Keratinocyte (primary cell): ENCODE results near the gene PCARE. TPM values are rescaled to one million over a fixed set of nuclear protein-coding genes. Genes with fewer than 3 reads are reported as not detected.

Experiments used
- DNase-seq: peaks from one replicate; pipeline ENCODE4 v3.0.0-alpha.2; 2011; ENCODE audit warnings: low read depth, missing footprints, low spot score
- FAIRE-seq: peaks from 2 replicates; lab custom pipeline; 2011; peaks lifted over from hg19 to GRCh38; lab: Jason Lieb, UNC
- H2AFZ ChIP-seq: 2 replicates; pipeline ENCODE4 v1.6.0; 2012; ENCODE audit warnings: low read length, control low read depth, inconsistent platforms; ENCODE audit not compliant: control insufficient read depth
- H3K27ac ChIP-seq: 2 replicates; pipeline ENCODE4 v1.5.1; 2011; ENCODE audit warnings: low read length; ENCODE audit not compliant: control insufficient read depth, insufficient read depth
- H3K27me3 ChIP-seq: 3 replicates; pipeline ENCODE4 v1.6.0; 2011; ENCODE audit warnings: low read length; ENCODE audit not compliant: control insufficient read depth, insufficient read depth; ENCODE audit errors: extremely low read depth
- H3K36me3 ChIP-seq, 2 experiments: 2 replicates in 1 of 2; 3 replicates in 1 of 2; pipeline ENCODE4 v1.5.1; 2011; ENCODE audit warnings: low read length in 2 of 2, mild to moderate bottlenecking in 1 of 2; ENCODE audit not compliant: control insufficient read depth in 2 of 2, insufficient read depth in 2 of 2; ENCODE audit errors: extremely low read depth in 1 of 2
- H3K4me1 ChIP-seq: 3 replicates; pipeline ENCODE4 v1.5.1; 2011; ENCODE audit warnings: low read length; ENCODE audit not compliant: control insufficient read depth, insufficient read depth; ENCODE audit errors: extremely low read depth
- H3K4me2 ChIP-seq: 3 replicates; pipeline ENCODE4 v1.6.0; 2011; ENCODE audit warnings: low read depth, low read length; ENCODE audit not compliant: control insufficient read depth, insufficient read depth; ENCODE audit errors: extremely low read depth
- H3K4me3 ChIP-seq, 3 experiments: fragments of 200-600 bp in 1 of 3; sonication (generic) in 1 of 3; 2 replicates in 2 of 3; 3 replicates in 1 of 3; pipeline ENCODE4 v1.5.1; 2011 to 2016; ENCODE audit warnings: low read length in 3 of 3, mild to moderate bottlenecking in 3 of 3, control low read depth in 2 of 3, inconsistent platforms in 1 of 3, low read depth in 1 of 3, mixed read lengths in 1 of 3, mixed run types in 1 of 3, moderate library complexity in 1 of 3; ENCODE audit not compliant: control insufficient read depth in 2 of 3, insufficient read depth in 2 of 3; ENCODE audit errors: extremely low read depth in 1 of 3
- H3K79me2 ChIP-seq: 2 replicates; pipeline ENCODE4 v1.6.0; 2012; ENCODE audit warnings: low read length; ENCODE audit not compliant: control insufficient read depth, insufficient read depth
- H3K9ac ChIP-seq: 3 replicates; pipeline ENCODE4 v1.6.0; 2011; ENCODE audit warnings: low read length; ENCODE audit not compliant: control insufficient read depth, insufficient read depth; ENCODE audit errors: extremely low read depth
- H3K9me1 ChIP-seq: 3 replicates; pipeline ENCODE4 v1.6.0; 2011; ENCODE audit warnings: low read length; ENCODE audit not compliant: control insufficient read depth, insufficient read depth; ENCODE audit errors: extremely low read depth
- H3K9me3 ChIP-seq: 2 replicates; pipeline ENCODE4 v1.5.1; 2012; ENCODE audit warnings: low read depth, low read length; ENCODE audit not compliant: control insufficient read depth
- H4K20me1 ChIP-seq: 3 replicates; pipeline ENCODE4 v1.6.0; 2011; ENCODE audit warnings: low read length; ENCODE audit not compliant: control insufficient read depth, insufficient read depth; ENCODE audit errors: extremely low read depth
- CTCF ChIP-seq, 3 experiments: IDR thresholded peaks in 1 of 3; conservative IDR thresholded peaks in 1 of 3; optimal IDR thresholded peaks in 1 of 3; 2 replicates in 2 of 3; 3 replicates in 1 of 3; pipeline versions ENCODE3 to v1.5.1; 2011; ENCODE audit warnings: low read length in 3 of 3, mild to moderate bottlenecking in 3 of 3, moderate library complexity in 2 of 3, control low read depth in 1 of 3, inconsistent platforms in 1 of 3; ENCODE audit not compliant: insufficient read depth in 2 of 3; ENCODE audit errors: extremely low read depth in 1 of 3
- EZH2 ChIP-seq: IDR thresholded peaks from one replicate; pipeline ENCODE4 v1.6.1; 2012; ENCODE audit warnings: inconsistent platforms, mild to moderate bottlenecking, low read length, moderate library complexity
- dilution Hi-C: fragments of 300-500 bp; cut with MboI; formaldehyde crosslinking; loops from one replicate; pipeline ENCODE4 v1.7.0; 2020; ENCODE audit warnings: low sequenced_read_pairs; ENCODE audit not compliant: extremely low pct_ligation_motif_present
- polyA plus RNA-seq, 5 experiments: library from polyadenylated mRNA; depleted of rRNA in 3 of 5; stranded (reverse) in 3 of 5; stranded (forward) in 1 of 5; unstranded in 1 of 5; fragments of >200 nt; gene quantifications; 1 replicate in 1 of 5; 2 replicates in 3 of 5; 3 replicates in 1 of 5; pipeline versions ENCODE4 v1.2.1 to v1.2.3, GENCODE V29; 2011 to 2012; ENCODE audit warnings: missing spikeins in 2 of 5, low read depth in 1 of 5, low replicate concordance in 1 of 5

The PCARE gene
- polyA plus RNA-seq, 1 donor (not counting 4 experiments of a cell fraction or from before 2014, with no cell fraction given): not detected

- TF ChIP-seq EZH2 (no peak), CTCF (optimal IDR thresholded peaks at IDR 0.05 in 1 of 3, IDR thresholded peaks at IDR 0.05 in 1 of 3, conservative IDR thresholded peaks at IDR 0.05 in 1 of 3; ENCODE audit: extremely low read depth in 1 of 3, insufficient read depth in 2 of 3, low read length in 3 of 3) (no peak)
- no peak for FAIRE-seq
Measured at GRCh38 chr2:29070526-29070925, 3.8 kb downstream of the PCARE start.

GRCh38 chr2:29068513-29068912 is 5.8 kb downstream of the PCARE start:
- DNase-seq (peak; percentile 69), FAIRE-seq (peak; percentile 85)
- H3K4me2 ChIP-seq: peak overlapping the region; percentile 43
- H3K9me1 ChIP-seq: no peaks in the 10 kb centered on the region
- peaks cover 3% of the 10 kb centered on the region for H3K27me3 ChIP-seq
- no peak overlapping the region for H3K9ac ChIP-seq
- H3K36me3 ChIP-seq: no peaks in the 10 kb centered on the region
- TF ChIP-seq EZH2: no peak
- TF ChIP-seq CTCF (optimal IDR thresholded peaks at IDR 0.05 in 1 of 3, IDR thresholded peaks at IDR 0.05 in 1 of 3, conservative IDR thresholded peaks at IDR 0.05 in 1 of 3; ENCODE audit: extremely low read depth in 1 of 3, insufficient read depth in 2 of 3, low read length in 3 of 3): no peak
- no peak overlapping the region for H3K27ac ChIP-seq
- H4K20me1 ChIP-seq: no peaks in the 10 kb centered on the region
- peaks cover 52% of the 10 kb centered on the region for H3K4me1 ChIP-seq
- H3K9me3 ChIP-seq: no peaks in the 10 kb centered on the region
- H3K79me2 ChIP-seq: no peaks in the 10 kb centered on the region
- no peak overlapping the region for H2AFZ ChIP-seq
- dilution Hi-C loops: loop anchor here (25.0 kb wide), 1 partner anchor 119 kb away; no protein-coding TSS in a partner anchor
- no peak overlapping the region for H3K4me3 ChIP-seq

More at GRCh38 chr2:29070526-29070925, 3.8 kb downstream of the PCARE start:
- no peaks in the 10 kb centered on the region for H4K20me1 ChIP-seq
- H3K9ac ChIP-seq: no peak overlapping the region
- no peak for DNase-seq
- H3K36me3 ChIP-seq: no peaks in the 10 kb centered on the region
- no peak overlapping the region for H3K27ac ChIP-seq
- H3K4me3 ChIP-seq: no peak overlapping the region
- H2AFZ ChIP-seq: no peak overlapping the region
- no peaks in the 10 kb centered on the region for H3K79me2 ChIP-seq
- H3K9me1 ChIP-seq: no peaks in the 10 kb centered on the region
- H3K27me3 ChIP-seq: peaks cover 3% of the 10 kb centered on the region
- no peak overlapping the region for H3K4me2 ChIP-seq
- H3K9me3 ChIP-seq: no peaks in the 10 kb centered on the region
- dilution Hi-C loops: loop anchor here (25.0 kb wide), 1 partner anchor 117 kb away; no protein-coding TSS in a partner anchor
- H3K4me1 ChIP-seq: peaks cover 32% of the 10 kb centered on the region
